Endodermal cell (in vitro differentiated cells): ENCODE measurements around the gene CDC42EP3. TPM values are rescaled to one million over a fixed set of nuclear protein-coding genes. Genes with fewer than 3 reads are reported as not detected.

Experiments used
- DNase-seq: peaks from one replicate; pipeline ENCODE4 v3.0.0-alpha.2; 2017
- H3K27ac ChIP-seq: 2 replicates; pipeline ENCODE4 v1.5.1; 2013; ENCODE audit warnings: mild to moderate bottlenecking, low read depth, low read length, moderate library complexity
- H3K27me3 ChIP-seq: 2 replicates; pipeline ENCODE4 v1.6.1; 2013; ENCODE audit warnings: mild to moderate bottlenecking, low read length, moderate library complexity; ENCODE audit not compliant: insufficient read depth, control insufficient read depth, poor library complexity, severe bottlenecking
- H3K36me3 ChIP-seq: 2 replicates; pipeline ENCODE4 v1.7.0; 2013; ENCODE audit warnings: mild to moderate bottlenecking, low read length, moderate library complexity; ENCODE audit not compliant: control insufficient read depth, insufficient read depth
- H3K4me1 ChIP-seq: one replicate; pipeline ENCODE4 v1.7.0; 2013; ENCODE audit warnings: low read length; ENCODE audit not compliant: control insufficient read depth, insufficient read depth
- H3K4me3 ChIP-seq: 2 replicates; pipeline ENCODE4 v1.5.1; 2013; ENCODE audit warnings: mild to moderate bottlenecking, low read length, moderate library complexity
- H3K9ac ChIP-seq: 2 replicates; pipeline ENCODE4 v1.6.1; 2013; ENCODE audit warnings: mild to moderate bottlenecking, low read length, moderate library complexity; ENCODE audit not compliant: poor library complexity, severe bottlenecking; ENCODE audit errors: extremely low read depth
- H3K9me3 ChIP-seq: 2 replicates; pipeline ENCODE4 v1.6.1; 2013; ENCODE audit warnings: mild to moderate bottlenecking, low read length, moderate library complexity; ENCODE audit not compliant: control insufficient read depth
- H3K27ac Mint-ChIP-seq: 2 replicates; pipeline ENCODE4 v1.8.0; 2020; ENCODE audit warnings: mixed read lengths
- H3K27me3 Mint-ChIP-seq: 2 replicates; pipeline ENCODE4 v1.8.0; 2021; ENCODE audit warnings: mild to moderate bottlenecking, mixed read lengths; ENCODE audit not compliant: insufficient read depth
- H3K36me3 Mint-ChIP-seq: 2 replicates; pipeline ENCODE4 v1.8.0; 2020; ENCODE audit warnings: low read depth, mixed read lengths
- H3K4me1 Mint-ChIP-seq: 2 replicates; pipeline ENCODE4 v1.8.0; 2020; ENCODE audit warnings: mixed read lengths
- H3K4me3 Mint-ChIP-seq: 2 replicates; pipeline ENCODE4 v1.8.0; 2020; ENCODE audit warnings: mild to moderate bottlenecking, moderate library complexity, mixed read lengths
- H3K9me3 Mint-ChIP-seq: 2 replicates; pipeline ENCODE4 v1.8.0; 2020; ENCODE audit warnings: mild to moderate bottlenecking, mixed read lengths
- CTCF ChIP-seq: fragments of 200-600 bp; sonication (generic); conservative IDR thresholded peaks from 2 replicates; pipeline ENCODE4 v1.5.0; 2021; ENCODE audit warnings: antibody characterized with exemption, mild to moderate bottlenecking
- WGBS, 2 experiments: methylation state at CpG; one replicate each; pipeline versions ENCODE4 v1.1.5 to v1.1.7; 2013; ENCODE audit warnings: missing lambda C conversion rate in 2 of 2, mixed read lengths in 1 of 2; ENCODE audit not compliant: insufficient coverage in 1 of 2, insufficient read length in 1 of 2; 5-methylcytosine and 5-hydroxymethylcytosine counted together
- total RNA-seq, 2 donors: library from RNA; stranded (reverse); fragmentation: NEBNext Ultra II Directional in 1 of 2; extraction: Animal tissue kit (Norgen Biotek cat#: 25700) in 1 of 2; gene quantifications; 2 replicates in 1 of 2; 3 replicates in 1 of 2; pipeline ENCODE4 v1.2.1, GENCODE V29; 2021

The CDC42EP3 gene
- total RNA-seq, 2 donors from 2014 or later, result 26.4 to 30.2 TPM

GRCh38 chr2:37619959-37620300 is 51.5 kb downstream of the CDC42EP3 start:
- Histone ChIP-seq H3K36me3 (no peaks in the 10 kb centered on the region), H3K27ac (no peak overlapping the region), H3K4me1 (no peaks in the 10 kb centered on the region), H3K9ac (no peak overlapping the region), H3K9me3 (no peaks in the 10 kb centered on the region), H3K27me3 (no peaks in the 10 kb centered on the region), H3K4me3 (no peak overlapping the region)
- Mint-ChIP-seq H3K27ac (no peak overlapping the region), H3K27me3 (peaks cover 5% of the 10 kb centered on the region), H3K4me3 (no peak overlapping the region), H3K9me3 (no peaks in the 10 kb centered on the region), H3K36me3 (no peaks in the 10 kb centered on the region), H3K4me1 (peaks cover 9% of the 10 kb centered on the region)
- TF ChIP-seq CTCF, result no peak
- no peak for DNase-seq

GRCh38 chr2:37619230-37619958 is 52.0 kb downstream of the CDC42EP3 start:
- no peak for TF ChIP-seq CTCF
- Histone ChIP-seq H3K27me3 (no peaks in the 10 kb centered on the region), H3K4me1 (no peaks in the 10 kb centered on the region), H3K27ac (no peak overlapping the region), H3K9ac (no peak overlapping the region), H3K9me3 (no peaks in the 10 kb centered on the region), H3K36me3 (no peaks in the 10 kb centered on the region), H3K4me3 (no peak overlapping the region)
- H3K4me3 Mint-ChIP-seq, result no peak overlapping the region
- peaks cover 2% of the 10 kb centered on the region for H3K27me3 Mint-ChIP-seq
- WGBS, 2 experiments, result 96 to 100% methylated on average over 2 to 7 of the region's 7 CpGs
- no peaks in the 10 kb centered on the region for H3K36me3 Mint-ChIP-seq
- H3K4me1 Mint-ChIP-seq, result peaks cover 9% of the 10 kb centered on the region
- DNase-seq, result no peak
- H3K9me3 Mint-ChIP-seq, result no peaks in the 10 kb centered on the region
- H3K27ac Mint-ChIP-seq, result no peak overlapping the region

- no peaks in the 10 kb centered on the region for H3K9me3 ChIP-seq
- TF ChIP-seq CTCF, result no peak
- Mint-ChIP-seq H3K27ac (no peak overlapping the region), H3K9me3 (no peaks in the 10 kb centered on the region), H3K36me3 (no peaks in the 10 kb centered on the region), H3K4me1 (peaks cover 9% of the 10 kb centered on the region), H3K4me3 (no peak overlapping the region), H3K27me3 (peaks cover 2% of the 10 kb centered on the region)
- DNase-seq, result no peak
- H3K27ac ChIP-seq, result no peak overlapping the region
- H3K4me1 ChIP-seq, result no peaks in the 10 kb centered on the region
- no peaks in the 10 kb centered on the region for H3K27me3 ChIP-seq
- no peaks in the 10 kb centered on the region for H3K36me3 ChIP-seq
- H3K4me3 ChIP-seq, result no peak overlapping the region
- no peak overlapping the region for H3K9ac ChIP-seq
- WGBS, 2 experiments, result 98 to 100% methylated on average over 2 to 3 of the region's 3 CpGs
Measured at GRCh38 chr2:37618326-37618725, 53.1 kb downstream of the CDC42EP3 start.
